Measurements from ENCODE around the gene NRXN3. TPM values are rescaled to one million over a fixed set of nuclear protein-coding genes. Genes with fewer than 3 reads are reported as not detected.

The NRXN3 gene
- total RNA-seq, 1 donor from 2014 or later = 5.9 TPM

GRCh38 chr14:78152201-78153063, 17.7 kb upstream of the NRXN3 start:
- no peaks in the 10 kb centered on the region for H3K79me2 ChIP-seq (ENCODE audit: low read depth)
- no peaks in the 10 kb centered on the region for H3K27me3 ChIP-seq
- H3K36me3 ChIP-seq = no peaks in the 10 kb centered on the region
- H3K27me3 Mint-ChIP-seq (ENCODE audit: insufficient read depth, low read depth) = peaks cover 3% of the 10 kb centered on the region
- no peak overlapping the region for H3K4me2 ChIP-seq
- peaks cover 2% of the 10 kb centered on the region for H4K20me1 ChIP-seq (ENCODE audit: low read depth)
- H3K4me1 Mint-ChIP-seq = peaks cover 4% of the 10 kb centered on the region
- no peaks in the 10 kb centered on the region for H3K36me3 Mint-ChIP-seq
- no peak overlapping the region for H3K4me3 ChIP-seq
- no peak overlapping the region for H2AFZ ChIP-seq (replicated peaks)
- H3K4me3 Mint-ChIP-seq = no peak overlapping the region
- DNase-seq (ENCODE audit: low spot score) = no peak
- no peak overlapping the region for H3K9ac ChIP-seq
- H3K9me3 ChIP-seq (ENCODE audit: low read depth) = no peaks in the 10 kb centered on the region
- no peak for TF ChIP-seq EZH2phosphoT487 (IDR thresholded peaks at IDR 0.05)
- H3K4me1 ChIP-seq = no peaks in the 10 kb centered on the region
- no peaks in the 10 kb centered on the region for H3F3A ChIP-seq (ENCODE audit: low read depth)
- H3K27ac Mint-ChIP-seq = no peak overlapping the region
- no peaks in the 10 kb centered on the region for H3K9me3 Mint-ChIP-seq
- H3K27ac ChIP-seq = no peak overlapping the region

GRCh38 chr14:78153064-78153341, 17.2 kb upstream of the NRXN3 start:
- no peaks in the 10 kb centered on the region for H3K9me3 ChIP-seq (ENCODE audit: low read depth)
- no peaks in the 10 kb centered on the region for H3K79me2 ChIP-seq (ENCODE audit: low read depth)
- no peaks in the 10 kb centered on the region for H3K4me1 ChIP-seq
- H3K27me3 ChIP-seq = no peaks in the 10 kb centered on the region
- no peaks in the 10 kb centered on the region for H3F3A ChIP-seq (ENCODE audit: low read depth)
- no peaks in the 10 kb centered on the region for H3K36me3 ChIP-seq
- H3K27ac Mint-ChIP-seq = no peak overlapping the region
- H3K27me3 Mint-ChIP-seq (ENCODE audit: insufficient read depth, low read depth) = peaks cover 7% of the 10 kb centered on the region
- peaks cover 4% of the 10 kb centered on the region for H3K4me1 Mint-ChIP-seq
- no peaks in the 10 kb centered on the region for H3K36me3 Mint-ChIP-seq
- no peak overlapping the region for H3K4me3 ChIP-seq
- no peak overlapping the region for H2AFZ ChIP-seq (replicated peaks)
- no peak for TF ChIP-seq CTCF (IDR thresholded peaks at IDR 0.05)
- TF ChIP-seq EZH2phosphoT487 (IDR thresholded peaks at IDR 0.05) = no peak
- no peak for TF ChIP-seq EZH2 (IDR thresholded peaks at IDR 0.05)
- DNase-seq (ENCODE audit: low spot score) = no peak
- H3K27ac ChIP-seq = no peak overlapping the region
- H4K20me1 ChIP-seq (ENCODE audit: low read depth) = peaks cover 3% of the 10 kb centered on the region
- no peak overlapping the region for H3K4me3 Mint-ChIP-seq
- no peak overlapping the region for H3K4me2 ChIP-seq
- no peak overlapping the region for H3K9ac ChIP-seq
- H3K9me3 Mint-ChIP-seq = no peaks in the 10 kb centered on the region

- H2AFZ ChIP-seq (replicated peaks) = no peak overlapping the region
- no peak overlapping the region for H3K4me3 Mint-ChIP-seq
- peaks cover 4% of the 10 kb centered on the region for H3K4me1 Mint-ChIP-seq
- H3K9me3 ChIP-seq (ENCODE audit: low read depth) = no peaks in the 10 kb centered on the region
- peak; percentile 57 for TF ChIP-seq CTCF (IDR thresholded peaks at IDR 0.05)
- TF ChIP-seq EZH2 (IDR thresholded peaks at IDR 0.05) = no peak
- TF ChIP-seq EZH2phosphoT487 (IDR thresholded peaks at IDR 0.05) = no peak
- H3K36me3 ChIP-seq = no peaks in the 10 kb centered on the region
- no peaks in the 10 kb centered on the region for H3K4me1 ChIP-seq
- no peaks in the 10 kb centered on the region for H3K27me3 ChIP-seq
- H3F3A ChIP-seq (ENCODE audit: low read depth) = no peaks in the 10 kb centered on the region
- H3K27ac Mint-ChIP-seq = no peak overlapping the region
- H3K9ac ChIP-seq = no peak overlapping the region
- no peak overlapping the region for H3K4me2 ChIP-seq
- H3K9me3 Mint-ChIP-seq = no peaks in the 10 kb centered on the region
- no peaks in the 10 kb centered on the region for H3K79me2 ChIP-seq (ENCODE audit: low read depth)
- no peak overlapping the region for H3K27ac ChIP-seq
- H4K20me1 ChIP-seq (ENCODE audit: low read depth) = peaks cover 3% of the 10 kb centered on the region
- H3K27me3 Mint-ChIP-seq (ENCODE audit: insufficient read depth, low read depth) = peaks cover 11% of the 10 kb centered on the region
- H3K36me3 Mint-ChIP-seq = no peaks in the 10 kb centered on the region
- DNase-seq (ENCODE audit: low spot score) = peak; percentile 53
- no peak overlapping the region for H3K4me3 ChIP-seq
Measured at GRCh38 chr14:78154827-78155226, 15.3 kb upstream of the NRXN3 start.

- Histone ChIP-seq H3K79me2 (ENCODE audit: low read depth) (no peaks in the 10 kb centered on the region), H2AFZ (replicated peaks) (no peak overlapping the region), H3K27ac (no peak overlapping the region), H3K4me2 (no peak overlapping the region), H4K20me1 (ENCODE audit: low read depth) (peaks cover 3% of the 10 kb centered on the region), H3K4me3 (no peak overlapping the region), H3K4me1 (no peaks in the 10 kb centered on the region), H3K27me3 (no peaks in the 10 kb centered on the region), H3F3A (ENCODE audit: low read depth) (no peaks in the 10 kb centered on the region), H3K9ac (no peak overlapping the region), H3K9me3 (ENCODE audit: low read depth) (no peaks in the 10 kb centered on the region), H3K36me3 (no peaks in the 10 kb centered on the region)
- H3K27me3 Mint-ChIP-seq (ENCODE audit: insufficient read depth, low read depth) = peaks cover 11% of the 10 kb centered on the region
- H3K27ac Mint-ChIP-seq = no peak overlapping the region
- H3K4me3 Mint-ChIP-seq = no peak overlapping the region
- DNase-seq (ENCODE audit: low spot score) = no peak
- H3K36me3 Mint-ChIP-seq = no peaks in the 10 kb centered on the region
- TF ChIP-seq EZH2phosphoT487 (IDR thresholded peaks at IDR 0.05) = no peak
- TF ChIP-seq CTCF (IDR thresholded peaks at IDR 0.05) = no peak
- TF ChIP-seq EZH2 (IDR thresholded peaks at IDR 0.05) = no peak
- peaks cover 4% of the 10 kb centered on the region for H3K4me1 Mint-ChIP-seq
- H3K9me3 Mint-ChIP-seq = no peaks in the 10 kb centered on the region
Measured at GRCh38 chr14:78156196-78156595, 14.0 kb upstream of the NRXN3 start.
